GM12878 (cell line): ENCODE results near the gene GEMIN5. TPM values are rescaled to one million over a fixed set of nuclear protein-coding genes. Genes with fewer than 3 reads are reported as not detected.
A peak's percentile ranks its signal among the peaks of the same experiment; 100 is the strongest.

Source experiments
- ATAC-seq: fragments of 200-7000 bp; cut with Tn5 transposase; 3 replicates; pipeline ENCODE4 v1.9.1; 2020; ENCODE audit warnings: mild to moderate bottlenecking, moderate library complexity
- BruUV-seq: library from RNA; stranded (reverse); fragments of 400-500 nt; replicated peaks from 2 replicates; lab custom pipeline; 2021; lab: Mats Ljungman, UMichigan
- CTCF ChIA-PET: fragments of 300-600 bp; sonication (Branson Sonifier 250); formaldehyde crosslinking; extraction: SDS; loops from one replicate; lab custom pipeline; 2021; ENCODE audit warnings: inconsistent platforms; lab: Yijun Ruan, JAX
- POLR2A ChIA-PET: fragments of 350-600 bp; formaldehyde crosslinking; extraction: SDS; loops from one replicate; lab custom pipeline; 2021; ENCODE audit warnings: inconsistent platforms; lab: Charles Lee
- RAD21 ChIA-PET: fragments of 300-600 bp; sonication (Branson Sonifier 250); formaldehyde crosslinking; loops from one replicate; lab custom pipeline; 2023; ENCODE audit warnings: antibody characterized with exemption; ENCODE audit not compliant: unreplicated experiment; lab: Charles Lee
- SMC1A ChIA-PET: fragments of 300-600 bp; sonication (Branson Sonifier 250); formaldehyde crosslinking; loops from one replicate; lab custom pipeline; 2023; ENCODE audit not compliant: unreplicated experiment, uncharacterized antibody; lab: Charles Lee
- DNase-seq: peaks from one replicate; pipeline ENCODE4 v3.0.0-alpha.2; 2011; ENCODE audit warnings: low read depth, low spot score
- FAIRE-seq: peaks from 3 replicates; lab custom pipeline; 2011; peaks lifted over from hg19 to GRCh38; lab: Jason Lieb, UNC
- H2AFZ ChIP-seq: 2 replicates; pipeline ENCODE4 v1.6.0; 2011; ENCODE audit warnings: low read depth, low read length, control low read depth; ENCODE audit not compliant: control insufficient read depth
- H3K27ac ChIP-seq: 2 replicates; pipeline ENCODE4 v1.5.1; 2011; ENCODE audit warnings: control low read depth; ENCODE audit not compliant: control insufficient read depth, insufficient read depth
- H3K27me3 ChIP-seq, 2 experiments: replicated peaks in 1 of 2; 2 replicates each; pipeline versions ENCODE4 v1.6.0 to v1.6.1; 2011; ENCODE audit warnings: low read length in 1 of 2; ENCODE audit not compliant: control insufficient read depth in 2 of 2, insufficient read depth in 2 of 2
- H3K36me3 ChIP-seq, 2 experiments: 2 replicates each; pipeline ENCODE4 v1.5.1; 2011; ENCODE audit warnings: low read length in 1 of 2; ENCODE audit not compliant: control insufficient read depth in 2 of 2, insufficient read depth in 2 of 2
- H3K4me1 ChIP-seq: 2 replicates; pipeline ENCODE4 v1.6.1; 2011; ENCODE audit warnings: mild to moderate bottlenecking, low read length, moderate library complexity, mixed read lengths; ENCODE audit not compliant: control insufficient read depth, insufficient read depth
- H3K4me2 ChIP-seq: 2 replicates; pipeline ENCODE4 v1.6.0; 2011; ENCODE audit warnings: control low read depth; ENCODE audit not compliant: control insufficient read depth, insufficient read depth
- H3K4me3 ChIP-seq: fragments of 200-600 bp; sonication (generic); 2 replicates; pipeline ENCODE4 v1.5.1; 2016
- H3K79me2 ChIP-seq: 2 replicates; pipeline ENCODE4 v1.6.0; 2011; ENCODE audit warnings: low read length; ENCODE audit not compliant: control insufficient read depth, insufficient read depth
- H3K9ac ChIP-seq: 2 replicates; pipeline ENCODE4 v1.8.0; 2011; ENCODE audit warnings: low read length, control low read depth, mixed read lengths; ENCODE audit not compliant: control insufficient read depth, insufficient read depth
- H3K9me3 ChIP-seq: replicated peaks from 3 replicates; pipeline ENCODE4 v1.5.1; 2011; ENCODE audit warnings: mild to moderate bottlenecking, low read length; ENCODE audit not compliant: control insufficient read depth, insufficient read depth
- H4K20me1 ChIP-seq: 2 replicates; pipeline ENCODE4 v1.6.0; 2011; ENCODE audit not compliant: control insufficient read depth, insufficient read depth
- ATF3 ChIP-seq: IDR thresholded peaks from 2 replicates; pipeline ENCODE4 v1.6.1; 2011; ENCODE audit warnings: low read depth, mild to moderate bottlenecking, low read length, moderate library complexity, borderline replicate concordance; ENCODE audit errors: extremely low read depth
- BHLHE40 ChIP-seq, 2 experiments: fragments of 450-650 bp in 1 of 2; IDR thresholded peaks; 2 replicates each; pipeline ENCODE4 v1.6.1; 2011 to 2017; ENCODE audit warnings: low read depth in 2 of 2, borderline replicate concordance in 1 of 2, improper control_type of control experiment in 1 of 2, low read length in 1 of 2, mild to moderate bottlenecking in 1 of 2
- IRF5 ChIP-seq: fragments of 450-650 bp; IDR thresholded peaks from 2 replicates; pipeline ENCODE4 v1.6.1; 2017; ENCODE audit warnings: borderline replicate concordance
- MEF2B ChIP-seq: fragments of 450-650 bp; IDR thresholded peaks from 2 replicates; pipeline ENCODE4 v1.6.1; 2018; ENCODE audit warnings: mild to moderate bottlenecking, moderate library complexity; ENCODE audit not compliant: partially characterized antibody, poor library complexity, severe bottlenecking
- NBN ChIP-seq: fragments of 450-650 bp; IDR thresholded peaks from 2 replicates; pipeline ENCODE4 v1.6.1; 2016
- NRF1 ChIP-seq: conservative IDR thresholded peaks from 2 replicates; pipeline ENCODE4 v1.6.1; 2011; ENCODE audit warnings: mild to moderate bottlenecking, low read depth, low read length, improper control_type of control experiment
- PAX5 ChIP-seq: IDR thresholded peaks from 2 replicates; pipeline ENCODE4 v1.6.1; 2011; ENCODE audit warnings: low read depth, low read length, borderline replicate concordance
- POLR2A ChIP-seq: IDR thresholded peaks from 2 replicates; pipeline ENCODE4 v1.6.1; 2011; ENCODE audit warnings: low read depth, mild to moderate bottlenecking, low read length
- RFX5 ChIP-seq: IDR thresholded peaks from 2 replicates; pipeline ENCODE4 v1.6.1; 2011; ENCODE audit warnings: low read depth, low read length, improper control_type of control experiment
- SIN3A ChIP-seq: IDR thresholded peaks from 2 replicates; pipeline ENCODE4 v1.6.1; 2012; ENCODE audit warnings: low read depth, low read length, improper control_type of control experiment
- SMC3 ChIP-seq: IDR thresholded peaks from 2 replicates; pipeline ENCODE4 v1.6.1; 2011; ENCODE audit warnings: low read length, improper control_type of control experiment, borderline replicate concordance
- SPI1 ChIP-seq: IDR thresholded peaks from 2 replicates; pipeline ENCODE4 v1.6.1; 2011; ENCODE audit warnings: low read depth, mild to moderate bottlenecking, low read length, moderate library complexity, borderline replicate concordance; ENCODE audit not compliant: insufficient read depth
- TAF1 ChIP-seq: IDR thresholded peaks from 2 replicates; pipeline ENCODE4 v1.6.1; 2011; ENCODE audit warnings: mild to moderate bottlenecking, low read depth, low read length, borderline replicate concordance
- ZBED1 ChIP-seq: IDR thresholded peaks from 2 replicates; pipeline ENCODE4 v1.6.1; 2016; ENCODE audit warnings: borderline replicate concordance
- WGBS: methylation state at CpG from one replicate; pipeline ENCODE4 v1.1.6; 2016; ENCODE audit warnings: low lambda C conversion rate; ENCODE audit not compliant: insufficient replicate concordance, insufficient coverage; ENCODE audit errors: missing lambda C conversion rate; 5-methylcytosine and 5-hydroxymethylcytosine counted together
- in situ Hi-C: fragments of 300-500 bp; cut with MboI; formaldehyde crosslinking; loops from 9 replicates; pipeline ENCODE4 v1.14.3; 2018; ENCODE audit warnings: mixed read lengths
- intact Hi-C: fragments of 100-400 bp; cut with micrococcal nuclease; formaldehyde crosslinking; loops from one replicate; pipeline ENCODE4 v1.14.2; 2022; ENCODE audit not compliant: unreplicated experiment
- polyA plus RNA-seq, 11 experiments: library from polyadenylated mRNA; depleted of rRNA in 4 of 11; unstranded in 6 of 11; stranded (reverse) in 5 of 11; fragments of >200 nt; fragmentation: Nextera tagmentation in 4 of 11; fragmentation: Illumina TruSeq in 1 of 11; extraction: Ambion mirVana in 4 of 11; extraction: Trizol in 1 of 11; gene quantifications; 1 replicate in 1 of 11; 2 replicates in 10 of 11; pipeline versions ENCODE4 v1.2.1 to v1.2.3, GENCODE V29; 2011 to 2016; ENCODE audit warnings: inconsistent platforms in 2 of 11, missing spikeins in 2 of 11, low read depth in 1 of 11
- total RNA-seq, 4 experiments: library from RNA; depleted of rRNA in 3 of 4; stranded (reverse); fragments of >200 nt in 3 of 4; fragmentation: Illumina TruSeq in 1 of 4; extraction: Trizol in 1 of 4; gene quantifications; 2 replicates each; pipeline versions ENCODE4 v1.2.1 to v1.2.3, GENCODE V29; 2013 to 2021
- TF ChIP-seq, protein P1 (sequence below): fragments of 450-650 bp; IDR thresholded peaks from 2 replicates; pipeline ENCODE4 v1.6.1; 2016; ENCODE audit warnings: mild to moderate bottlenecking
- TF ChIP-seq, protein P2 (sequence below): fragments of 450-650 bp; IDR thresholded peaks from 2 replicates; pipeline ENCODE4 v1.6.1; 2018; ENCODE audit warnings: borderline replicate concordance, mild to moderate bottlenecking; ENCODE audit not compliant: partially characterized antibody

GEMIN5 gene
- total and polyA plus RNA-seq, 10 of the 15 experiments (the other 5 are each of a cell fraction or from before 2014, with no cell fraction given), result 6.3 to 29.8 (median 23.3) TPM

DNA sequence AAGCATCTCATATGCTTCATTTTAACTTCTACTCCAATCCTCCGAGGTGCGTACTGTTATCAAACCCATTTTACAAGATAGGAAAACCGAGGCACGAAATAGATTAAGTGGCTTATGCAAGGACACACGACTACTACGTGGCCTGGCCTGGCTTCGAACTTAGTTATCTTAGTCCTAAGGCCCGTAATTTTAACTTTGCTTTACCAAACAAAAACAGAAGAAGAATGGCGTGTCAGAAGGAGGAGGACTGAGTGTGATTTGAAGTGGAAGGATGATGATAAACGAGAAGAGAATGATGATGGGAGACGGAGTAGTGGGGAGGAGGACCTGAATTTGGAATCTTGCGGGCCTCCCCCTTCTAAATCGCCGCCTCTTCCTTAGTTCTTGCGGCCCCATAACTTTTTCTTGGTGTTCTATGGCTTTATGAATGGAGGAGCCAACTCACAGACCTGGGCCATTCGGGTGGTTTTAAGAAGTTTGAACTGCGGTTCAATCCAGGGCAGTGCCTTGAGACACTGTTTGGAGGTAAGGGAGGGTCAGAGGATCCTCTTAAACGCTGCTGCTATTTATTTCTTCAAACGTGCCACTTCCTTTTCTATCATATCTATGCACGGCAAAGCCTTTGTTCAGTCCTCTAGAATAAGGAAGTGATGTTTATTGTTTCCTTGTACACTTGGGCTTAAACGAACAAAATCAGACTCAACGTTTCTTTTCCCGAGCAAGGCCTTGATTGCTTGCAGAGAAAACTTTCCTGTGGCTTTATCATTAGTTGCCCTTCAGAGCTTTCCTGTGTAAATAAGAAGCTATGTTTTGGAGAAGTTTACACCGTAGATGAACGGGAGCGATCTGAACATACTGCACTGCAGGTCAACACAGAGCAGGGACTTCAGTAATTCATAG, 78.8 kb downstream of the GEMIN5 start:
- CTCF ChIA-PET, result interaction anchor here (0.6 to 1.5 kb wide), 4 partner anchors 105 to 211 kb away, joined by 3 read pairs; no protein-coding TSS in a partner anchor
- Histone ChIP-seq H3K4me1 (peaks cover 17% of the 10 kb centered on the region), H3K79me2 (peaks cover 53% of the 10 kb centered on the region), H3K36me3 (peaks cover 0 to 1% of the 10 kb centered on the region in 2 experiments; a peak in 1 of 4 replicates), H3K9me3 (no peaks in the 10 kb centered on the region), H3K4me2 (peak overlapping the region; percentile 99), H3K27ac (peak overlapping the region; percentile 91), H3K4me3 (peak overlapping the region; percentile 97), H4K20me1 (no peaks in the 10 kb centered on the region; the same call in 1 of the 2 replicates), H3K27me3 (no peaks in the 10 kb centered on the region), H2AFZ (peak overlapping the region; percentile 92), H3K9ac (peak overlapping the region; percentile 80)
- in situ Hi-C loops (no loop called here), intact Hi-C loops (loop anchor here (1.0 to 5.0 kb wide), 3 partner anchors 80 to 412 kb away; partner anchors contain the start of genes GEMIN5, LARP1 and SAP30L)
- POLR2A ChIA-PET, result interaction anchor here (0.7 to 2.3 kb wide), 5 partner anchors 79 to 101 kb away, joined by 3 to 7 read pairs (median 3); no protein-coding TSS in a partner anchor
- no peak for TF ChIP-seq MEF2B
- TF ChIP-seq IRF5, result no peak
- TF ChIP-seq, protein P1, sequence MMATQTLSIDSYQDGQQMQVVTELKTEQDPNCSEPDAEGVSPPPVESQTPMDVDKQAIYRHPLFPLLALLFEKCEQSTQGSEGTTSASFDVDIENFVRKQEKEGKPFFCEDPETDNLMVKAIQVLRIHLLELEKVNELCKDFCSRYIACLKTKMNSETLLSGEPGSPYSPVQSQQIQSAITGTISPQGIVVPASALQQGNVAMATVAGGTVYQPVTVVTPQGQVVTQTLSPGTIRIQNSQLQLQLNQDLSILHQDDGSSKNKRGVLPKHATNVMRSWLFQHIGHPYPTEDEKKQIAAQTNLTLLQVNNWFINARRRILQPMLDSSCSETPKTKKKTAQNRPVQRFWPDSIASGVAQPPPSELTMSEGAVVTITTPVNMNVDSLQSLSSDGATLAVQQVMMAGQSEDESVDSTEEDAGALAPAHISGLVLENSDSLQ, result no peak
- no peak for TF ChIP-seq ATF3
- TF ChIP-seq NRF1, result no peak
- TF ChIP-seq, protein P2, sequence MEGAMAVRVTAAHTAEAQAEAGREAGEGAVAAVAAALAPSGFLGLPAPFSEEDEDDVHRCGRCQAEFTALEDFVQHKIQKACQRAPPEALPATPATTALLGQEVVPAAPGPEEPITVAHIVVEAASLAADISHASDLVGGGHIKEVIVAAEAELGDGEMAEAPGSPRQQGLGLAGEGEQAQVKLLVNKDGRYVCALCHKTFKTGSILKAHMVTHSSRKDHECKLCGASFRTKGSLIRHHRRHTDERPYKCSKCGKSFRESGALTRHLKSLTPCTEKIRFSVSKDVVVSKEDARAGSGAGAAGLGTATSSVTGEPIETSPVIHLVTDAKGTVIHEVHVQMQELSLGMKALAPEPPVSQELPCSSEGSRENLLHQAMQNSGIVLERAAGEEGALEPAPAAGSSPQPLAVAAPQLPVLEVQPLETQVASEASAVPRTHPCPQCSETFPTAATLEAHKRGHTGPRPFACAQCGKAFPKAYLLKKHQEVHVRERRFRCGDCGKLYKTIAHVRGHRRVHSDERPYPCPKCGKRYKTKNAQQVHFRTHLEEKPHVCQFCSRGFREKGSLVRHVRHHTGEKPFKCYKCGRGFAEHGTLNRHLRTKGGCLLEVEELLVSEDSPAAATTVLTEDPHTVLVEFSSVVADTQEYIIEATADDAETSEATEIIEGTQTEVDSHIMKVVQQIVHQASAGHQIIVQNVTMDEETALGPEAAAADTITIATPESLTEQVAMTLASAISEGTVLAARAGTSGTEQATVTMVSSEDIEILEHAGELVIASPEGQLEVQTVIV, result no peak
- TF ChIP-seq TAF1, result no peak
- peak; percentile 23; the same call in 1 of the 2 replicates for TF ChIP-seq POLR2A
- TF ChIP-seq NBN, result no peak
- TF ChIP-seq ZBED1, result 0 out of 2 replicates have a peak, but pooled peaks have one; percentile 9
- no peak for TF ChIP-seq RFX5
- peak; percentile 58 to 60; a peak in 3 of 4 replicates for TF ChIP-seq BHLHE40 (IDR thresholded peaks at IDR 0.05; ENCODE audit: borderline replicate concordance in 1 of 2, low read depth in 2 of 2, low read length in 1 of 2)
- TF ChIP-seq SPI1, result peak; percentile 85
- no peak for TF ChIP-seq PAX5
- TF ChIP-seq SIN3A, result 0 out of 2 replicates have a peak, but pooled peaks have one; percentile 17
- no peak for TF ChIP-seq SMC3
- BruUV-seq, result TSS peak; percentile 68
- RAD21 ChIA-PET, result interaction anchor here (0.9 to 2.0 kb wide), 2 partner anchors 78 to 105 kb away, joined by 3 to 7 read pairs; partner anchors contain the start of gene GEMIN5
- FAIRE-seq (peak; percentile 56), DNase-seq (no peak), ATAC-seq (peak; percentile 15)
- WGBS, result under 1% methylated on average over 26 of the region's 26 CpGs
- SMC1A ChIA-PET, result interaction anchor here (0.8 to 1.0 kb wide), 2 partner anchors 8 to 12 kb away, joined by 3 to 5 read pairs; no protein-coding TSS in a partner anchor
